MM.1S (cell line): ENCODE data around the gene VEGFB.
A peak's percentile ranks its signal among the peaks of the same experiment; 100 is the strongest.

Experiments used
- DNase-seq: peaks from one replicate; pipeline ENCODE4 v3.0.0-alpha.2; 2015
- H2AFZ ChIP-seq: fragments of 300-600 bp; sonication (generic); 2 replicates; pipeline ENCODE4 v1.6.0; 2016; ENCODE audit warnings: antibody characterized with exemption, low read length
- H3F3A ChIP-seq: fragments of 300-600 bp; sonication (generic); 2 replicates; pipeline ENCODE4 v1.6.1; 2016; ENCODE audit warnings: mild to moderate bottlenecking, antibody characterized with exemption, low read length, moderate library complexity, mixed read lengths; ENCODE audit not compliant: insufficient read depth
- H3K27ac ChIP-seq: fragments of 300-600 bp; sonication (generic); 2 replicates; pipeline ENCODE4 v1.5.1; 2016; ENCODE audit warnings: mild to moderate bottlenecking, low read length
- H3K27me3 ChIP-seq: fragments of 300-600 bp; sonication (generic); replicated peaks from 2 replicates; pipeline ENCODE4 v1.6.0; 2016; ENCODE audit warnings: low read length; ENCODE audit not compliant: insufficient read depth
- H3K36me3 ChIP-seq: fragments of 300-600 bp; sonication (generic); replicated peaks from 2 replicates; pipeline ENCODE4 v1.6.1; 2016; ENCODE audit warnings: mild to moderate bottlenecking, low read length, mixed read lengths; ENCODE audit not compliant: insufficient read depth
- H3K4me1 ChIP-seq: fragments of 300-600 bp; sonication (generic); 2 replicates; pipeline ENCODE4 v1.6.1; 2016; ENCODE audit warnings: low read length, mixed read lengths
- H3K4me2 ChIP-seq: fragments of 300-600 bp; sonication (generic); 2 replicates; pipeline ENCODE4 v1.6.0; 2016; ENCODE audit warnings: low read depth, low read length
- H3K4me3 ChIP-seq: fragments of 300-600 bp; sonication (generic); 2 replicates; pipeline ENCODE4 v1.5.1; 2016; ENCODE audit warnings: low read length, mixed read lengths
- H3K79me2 ChIP-seq: fragments of 300-600 bp; sonication (generic); 2 replicates; pipeline ENCODE4 v1.6.1; 2016; ENCODE audit warnings: mixed run types, low read length, mixed read lengths
- H3K9ac ChIP-seq: fragments of 300-600 bp; sonication (generic); 2 replicates; pipeline ENCODE4 v1.6.1; 2016; ENCODE audit warnings: low read length, mixed read lengths
- H3K9me2 ChIP-seq: fragments of 300-600 bp; sonication (generic); replicated peaks from 2 replicates; pipeline ENCODE4 v1.6.1; 2016; ENCODE audit warnings: mild to moderate bottlenecking, low read length, mixed read lengths; ENCODE audit not compliant: insufficient read depth
- H3K9me3 ChIP-seq: fragments of 300-600 bp; sonication (generic); replicated peaks from 2 replicates; pipeline ENCODE4 v1.6.1; 2016; ENCODE audit warnings: mild to moderate bottlenecking, low read length, mixed read lengths; ENCODE audit not compliant: insufficient read depth
- H4K20me1 ChIP-seq: fragments of 300-600 bp; sonication (generic); 2 replicates; pipeline ENCODE4 v1.6.1; 2016; ENCODE audit warnings: mild to moderate bottlenecking, low read length, moderate library complexity, mixed read lengths; ENCODE audit not compliant: insufficient read depth
- CTCF ChIP-seq: fragments of 300-600 bp; sonication (generic); IDR thresholded peaks from 2 replicates; pipeline ENCODE4 v1.5.1; 2016; ENCODE audit warnings: antibody characterized with exemption, low read length, mixed read lengths
- EZH2 ChIP-seq: fragments of 300-600 bp; sonication (generic); optimal IDR thresholded peaks from 2 replicates; pipeline ENCODE3; 2017; ENCODE audit warnings: low read depth, mild to moderate bottlenecking, antibody characterized with exemption, low read length, mixed read lengths
- EZH2phosphoT487 ChIP-seq: fragments of 300-600 bp; sonication (generic); IDR thresholded peaks from 2 replicates; pipeline ENCODE4 v1.6.1; 2018; ENCODE audit warnings: antibody characterized with exemption, low read length

The VEGFB gene

GRCh38 chr11:64268893-64269539, 34.6 kb downstream of the VEGFB start:
- Histone ChIP-seq H2AFZ (peak overlapping the region; percentile 73), H3K4me1 (0 out of 2 replicates have a peak, but pooled peaks cover 5% of the 10 kb centered on the region)
- peak; percentile 54 for DNase-seq

GRCh38 chr11:64269540-64270220, 35.3 kb downstream of the VEGFB start:
- Histone ChIP-seq H3K9ac (peak overlapping the region; percentile 84), H3K79me2 (peaks cover 11% of the 10 kb centered on the region; the same call in 1 of the 2 replicates), H3K27me3 (no peaks in the 10 kb centered on the region), H3K4me2 (peak overlapping the region; percentile 83), H4K20me1 (no peaks in the 10 kb centered on the region), H3K27ac (peak overlapping the region; percentile 83), H3F3A (peaks cover 26% of the 10 kb centered on the region), H3K9me2 (no peaks in the 10 kb centered on the region), H3K9me3 (no peaks in the 10 kb centered on the region), H3K4me3 (peak overlapping the region; percentile 80), H2AFZ (peak overlapping the region; percentile 73), H3K4me1 (0 out of 2 replicates have a peak, but pooled peaks cover 5% of the 10 kb centered on the region), H3K36me3 (no peaks in the 10 kb centered on the region)
- DNase-seq = peak; percentile 99
- no peak for TF ChIP-seq EZH2phosphoT487
- TF ChIP-seq CTCF = peak; percentile 11; the same call in 1 of the 2 replicates

More at GRCh38 chr11:64268893-64269539, 34.6 kb downstream of the VEGFB start:
- Histone ChIP-seq H3K27me3 (no peaks in the 10 kb centered on the region), H3K9me2 (no peaks in the 10 kb centered on the region), H3K9ac (peak overlapping the region; percentile 84), H3K4me2 (peak overlapping the region; percentile 83), H3K4me3 (peak overlapping the region; percentile 80), H4K20me1 (no peaks in the 10 kb centered on the region), H3F3A (peaks cover 26% of the 10 kb centered on the region), H3K36me3 (no peaks in the 10 kb centered on the region), H3K27ac (peak overlapping the region; percentile 83), H3K9me3 (no peaks in the 10 kb centered on the region), H3K79me2 (peaks cover 11% of the 10 kb centered on the region; the same call in 1 of the 2 replicates)
- no peak for TF ChIP-seq EZH2
- no peak for TF ChIP-seq EZH2phosphoT487

DNA sequence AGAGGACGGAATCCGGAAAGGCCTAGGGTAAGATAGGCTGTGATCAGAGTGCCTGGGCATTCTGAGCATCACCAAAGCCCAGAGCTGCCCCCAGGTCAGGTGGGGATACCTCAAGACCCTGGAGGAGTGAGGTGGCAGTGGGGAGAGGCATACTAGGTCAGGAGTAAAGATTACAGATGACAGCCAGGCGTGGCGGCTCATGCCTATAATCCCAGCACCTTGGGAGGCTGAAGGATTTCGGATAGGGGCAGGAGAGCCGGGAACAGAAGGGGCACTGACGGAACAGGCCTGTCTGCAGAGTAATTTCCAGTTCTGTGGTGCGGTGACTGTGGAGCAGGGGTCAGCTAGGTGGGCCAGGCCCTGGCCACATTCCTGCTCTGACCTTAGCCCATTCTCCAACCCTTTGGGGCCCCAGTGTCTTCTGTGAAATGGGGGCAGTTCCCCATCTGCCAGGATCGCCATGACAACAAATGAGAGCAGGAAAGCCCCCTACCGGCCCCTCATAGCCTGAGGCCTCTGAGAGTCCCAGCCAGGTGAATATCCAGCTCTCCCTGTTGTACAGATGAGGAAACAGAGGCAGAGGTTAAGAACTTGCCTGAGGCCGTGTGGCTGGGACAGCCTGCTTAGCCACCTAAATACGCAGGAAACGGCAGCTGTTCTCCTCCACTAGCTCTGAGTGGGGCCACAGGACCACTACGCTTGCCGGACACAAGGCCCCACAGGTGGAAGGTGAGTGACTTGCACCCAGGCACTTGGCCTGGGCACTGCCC, 40.8 kb downstream of the VEGFB start:
- H3K4me3 ChIP-seq = no peak overlapping the region
- no peak overlapping the region for H3K4me2 ChIP-seq
- no peak overlapping the region for H2AFZ ChIP-seq
- no peaks in the 10 kb centered on the region for H3K27me3 ChIP-seq
- TF ChIP-seq CTCF (no peak), EZH2phosphoT487 (no peak), EZH2 (no peak)
- no peaks in the 10 kb centered on the region for H3K9me3 ChIP-seq
- peaks cover 21% of the 10 kb centered on the region for H3K79me2 ChIP-seq
- H3K4me1 ChIP-seq = 0 out of 2 replicates have a peak, but pooled peaks cover 5% of the 10 kb centered on the region
- H4K20me1 ChIP-seq = no peaks in the 10 kb centered on the region
- no peaks in the 10 kb centered on the region for H3K9me2 ChIP-seq
- no peak overlapping the region for H3K27ac ChIP-seq
- peaks cover 3% of the 10 kb centered on the region; the same call in 1 of the 2 replicates for H3K36me3 ChIP-seq
- H3F3A ChIP-seq = peaks cover 18% of the 10 kb centered on the region
- no peak for DNase-seq
- H3K9ac ChIP-seq = no peak overlapping the region
